Measurements from ENCODE around the gene EFEMP2.

The EFEMP2 gene

DNA sequence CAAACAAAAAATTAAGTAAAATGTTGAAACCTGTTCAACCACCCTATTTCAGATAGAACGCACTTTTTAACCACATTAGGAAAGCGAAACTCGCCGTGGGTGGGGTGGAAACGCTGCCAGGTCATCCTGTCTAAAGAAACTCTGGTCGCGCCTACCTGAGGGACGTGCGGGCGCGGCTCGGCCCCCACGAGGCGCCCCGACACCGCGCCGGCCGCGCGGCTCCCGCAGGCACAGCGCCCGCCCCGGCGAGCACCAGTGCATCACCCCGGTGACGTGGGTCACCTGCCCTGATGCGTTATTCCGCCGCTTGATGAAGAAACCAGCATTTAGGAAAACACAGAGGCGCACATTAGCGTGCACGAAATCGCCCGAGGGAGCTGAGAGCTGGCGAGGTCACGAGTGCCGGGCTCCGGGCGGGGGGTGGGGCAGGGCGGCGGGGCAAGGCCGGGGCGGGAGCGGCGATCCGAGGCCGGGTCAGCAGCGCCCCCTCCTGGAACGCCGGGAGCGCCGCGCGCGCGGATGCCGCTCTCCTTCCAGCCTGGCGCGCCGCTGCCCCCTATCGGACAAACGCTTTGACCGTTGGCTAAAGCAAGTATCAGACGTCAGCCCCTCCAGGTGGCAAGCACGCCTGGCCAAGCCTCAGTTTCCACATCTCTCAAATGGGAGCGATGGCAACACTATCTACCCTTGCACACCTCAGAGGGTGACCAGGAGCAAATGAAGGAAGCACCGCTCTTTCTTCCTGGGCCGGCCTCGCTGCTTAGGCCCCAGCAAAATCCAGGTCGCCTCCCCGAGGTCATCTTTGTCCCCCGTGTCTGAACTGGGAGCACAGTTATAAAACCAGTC is 54.5 kb downstream of the EFEMP2 start:
- peak; percentile 92 to 98 (median 96) for DNase-seq

DNA sequence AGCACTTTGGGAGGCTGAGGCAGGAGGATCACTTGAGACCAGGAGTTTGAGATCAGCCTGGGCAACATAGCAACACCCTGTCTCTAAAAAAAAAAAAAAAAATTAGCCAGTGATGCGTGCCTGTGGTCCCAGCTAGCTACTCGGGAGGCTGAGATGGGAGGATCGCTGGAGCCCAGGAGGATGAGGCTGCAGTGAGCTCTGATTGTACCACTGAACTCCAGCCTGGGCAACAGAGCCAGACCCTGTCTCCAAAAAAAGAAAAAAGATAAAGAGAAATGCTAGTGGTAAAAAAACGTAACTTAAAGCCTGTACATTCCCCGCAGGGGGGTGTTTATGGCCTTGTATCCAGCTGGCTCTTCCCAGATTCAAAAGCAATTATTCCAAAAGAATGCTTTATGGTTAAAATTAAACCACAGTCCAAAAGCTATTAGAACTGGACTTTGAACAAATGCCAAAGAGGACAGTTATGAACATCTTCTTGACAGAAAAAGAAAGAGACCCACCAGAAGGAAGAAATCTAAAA is 55.2 kb downstream of the EFEMP2 start:
- no peak for DNase-seq

DNA sequence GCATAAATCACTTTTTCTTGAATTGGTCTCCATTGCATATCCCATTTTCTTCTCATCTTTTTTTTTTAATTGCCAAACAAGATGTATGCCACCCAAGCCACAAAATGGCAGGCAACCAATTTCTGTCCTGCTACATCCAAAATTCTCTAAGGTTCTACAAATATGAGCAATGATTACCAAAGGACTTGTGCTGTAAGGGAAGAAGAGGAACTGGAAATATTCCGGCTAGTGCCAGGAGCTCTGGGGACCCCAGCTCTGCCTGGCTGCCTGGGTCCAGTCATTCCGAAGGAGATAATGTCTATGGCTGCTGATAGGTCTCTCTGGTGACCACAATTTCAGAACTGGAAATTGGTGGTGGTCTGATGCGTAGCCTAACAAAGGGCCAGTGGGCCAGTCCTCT is 55.9 kb downstream of the EFEMP2 start:
- DNase-seq = no peak
